ENCODE results near the gene CFTR. TPM values are rescaled to one million over a fixed set of nuclear protein-coding genes. Genes with fewer than 3 reads are reported as not detected.
A peak's percentile ranks its signal among the peaks of the same experiment; 100 is the strongest.
"Not testable (repeated sequence)": the region's sequence is repeated elsewhere in the genome, so short reads cannot be mapped to it uniquely, and the experiment has no call there.

The CFTR gene
- total RNA-seq, 1 donor from 2014 or later, result not detected

GRCh38 chr7:117683430-117684175 lies 203.8 kb downstream of the CFTR start:
- no peak for DNase-seq (ENCODE audit: low read depth)

GRCh38 chr7:117685795-117686194 lies 206.0 kb downstream of the CFTR start:
- DNase-seq (ENCODE audit: low read depth), result no peak

- no peak for DNase-seq (ENCODE audit: low read depth)
Measured at GRCh38 chr7:117686311-117686935, 206.6 kb downstream of the CFTR start.

DNA sequence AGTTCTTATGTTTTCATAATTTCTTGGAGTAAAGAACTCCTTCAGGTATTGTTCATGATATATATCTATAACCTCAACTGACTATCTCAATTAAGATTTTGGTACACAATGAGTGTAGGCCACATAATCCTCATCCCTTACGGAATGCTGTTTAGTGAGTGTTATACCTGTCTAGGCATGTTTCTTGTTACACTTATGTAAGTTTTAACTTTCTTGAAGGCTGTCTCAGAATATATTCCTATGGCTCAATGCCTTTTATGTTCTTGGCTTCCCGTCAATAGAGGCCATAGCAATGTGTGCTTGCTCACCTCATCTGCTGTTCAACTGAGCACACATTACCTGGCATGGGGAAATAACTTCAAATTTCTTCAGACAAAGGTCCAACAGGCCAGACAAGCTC lies 208.3 kb downstream of the CFTR start:
- no peak for DNase-seq (ENCODE audit: low read depth)

DNA sequence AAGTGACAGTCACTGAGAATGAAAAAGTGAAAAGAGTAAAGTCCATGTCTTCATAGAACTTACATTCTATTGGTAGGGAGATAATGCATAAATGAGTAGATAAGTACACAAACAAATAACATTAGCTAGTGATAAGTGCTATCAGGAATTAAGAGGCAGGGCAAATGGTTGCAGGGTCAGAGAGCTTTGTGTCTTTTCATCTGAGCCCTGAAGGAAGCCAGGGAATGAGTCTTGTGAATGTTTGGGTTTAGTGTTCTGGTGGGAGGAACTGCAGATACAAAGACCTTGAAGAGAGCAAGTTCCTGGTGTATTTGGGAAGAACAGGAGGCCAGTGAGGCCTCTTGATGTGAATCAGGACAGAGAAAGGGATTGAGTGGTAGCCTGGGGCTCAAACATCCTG lies 209.6 kb downstream of the CFTR start:
- DNase-seq (ENCODE audit: low read depth), result no peak

DNA sequence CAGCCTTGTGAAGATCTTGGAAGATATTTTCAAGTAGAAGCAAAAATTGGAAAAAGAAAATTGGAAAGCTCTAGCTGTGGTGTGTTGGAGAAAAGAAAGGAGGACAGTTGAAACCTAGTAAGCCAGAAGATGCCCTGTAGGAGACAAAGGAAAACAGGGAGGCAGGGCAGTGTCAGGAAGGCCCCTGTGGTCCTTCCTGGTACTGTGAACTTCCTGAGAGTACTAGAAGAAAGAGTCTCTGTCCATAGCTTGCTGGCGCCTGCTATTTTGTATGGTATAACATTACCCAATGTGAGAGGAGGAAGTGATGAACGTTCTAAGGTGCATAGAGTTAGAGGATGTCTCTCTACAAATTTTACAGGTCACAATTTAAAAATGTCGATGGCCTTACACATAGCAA lies 210.3 kb downstream of the CFTR start:
- no peak for DNase-seq (ENCODE audit: low read depth)

DNA sequence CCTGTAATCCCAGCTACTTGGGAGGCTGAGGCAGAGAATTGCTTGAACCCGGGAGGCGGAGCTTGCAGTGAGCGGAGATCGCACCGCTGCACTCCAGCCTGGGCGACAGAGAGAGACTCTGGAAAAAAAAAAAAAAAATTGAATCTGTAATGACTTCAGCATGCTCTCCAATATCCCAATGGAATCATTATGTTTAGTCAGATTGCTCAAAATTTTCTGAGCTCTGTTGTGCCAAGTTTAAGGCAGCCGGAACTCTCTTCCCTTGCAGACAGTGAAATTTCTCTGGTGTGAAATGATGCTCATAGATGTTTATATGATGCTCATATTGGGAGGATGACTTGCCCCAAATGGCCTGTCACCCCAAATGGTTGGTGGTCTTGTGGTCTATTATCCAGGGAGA lies 212.5 kb downstream of the CFTR start:
- no peak for DNase-seq (ENCODE audit: low read depth)

DNA sequence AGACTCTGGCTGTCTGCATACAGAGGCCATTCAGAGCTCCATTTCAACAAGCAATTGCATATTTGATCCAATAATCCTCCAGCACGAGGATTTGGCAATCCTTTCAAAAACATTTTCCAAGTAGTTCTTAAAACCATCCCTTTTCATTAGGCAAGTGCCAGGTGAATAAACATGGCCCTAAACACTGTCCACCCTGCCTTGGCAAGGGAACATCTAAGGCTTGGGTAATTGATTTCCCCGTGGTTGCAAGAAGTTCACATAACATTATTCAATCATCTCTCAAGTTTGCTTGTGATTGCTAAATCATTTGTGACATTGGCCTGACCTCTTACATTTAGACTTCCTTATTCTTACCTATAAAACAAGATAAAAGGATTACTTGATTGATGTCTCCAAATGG lies 218.2 kb downstream of the CFTR start:
- no peak for DNase-seq (ENCODE audit: low read depth)

- DNase-seq (ENCODE audit: low read depth), result no peak
Measured at GRCh38 chr7:117704063-117704462, 224.2 kb downstream of the CFTR start.

DNA sequence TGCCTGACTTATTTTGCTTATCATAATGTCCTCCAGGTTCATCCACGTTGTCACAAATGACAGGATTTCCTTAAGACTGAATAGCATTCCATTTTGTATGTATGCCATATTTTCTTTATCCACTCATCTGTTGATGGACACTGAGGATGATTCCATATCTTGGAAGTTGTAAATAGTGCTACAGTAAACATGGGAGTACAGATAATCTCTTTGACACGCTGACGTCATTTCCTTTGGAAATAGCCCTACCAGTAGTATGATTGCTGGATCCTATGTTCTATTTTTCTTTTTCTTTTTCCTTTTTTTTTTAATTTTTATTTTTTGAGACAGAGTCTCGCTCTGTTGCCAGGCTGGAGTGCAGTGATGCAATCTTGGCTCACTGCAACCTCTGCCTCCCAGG lies 225.8 kb downstream of the CFTR start:
- no peak for DNase-seq (ENCODE audit: low read depth)

DNA sequence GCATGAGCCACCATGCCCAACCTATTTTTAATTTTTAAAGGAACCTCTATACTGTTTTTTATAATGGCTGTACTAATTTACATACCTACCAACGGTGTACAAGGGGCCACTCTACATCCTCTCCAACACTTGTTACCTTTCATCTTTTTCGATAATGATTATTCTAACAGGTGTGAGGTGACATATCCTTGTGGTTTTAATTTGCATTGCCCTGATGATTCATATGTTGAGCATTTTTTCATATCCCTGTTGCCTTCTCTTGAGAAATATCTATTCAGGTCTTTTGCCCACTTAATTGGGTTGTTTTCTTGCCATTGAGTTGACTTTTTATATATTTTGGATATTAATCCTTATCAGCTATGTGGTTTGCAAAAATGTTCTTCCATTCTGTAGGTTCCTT lies 226.4 kb downstream of the CFTR start:
- DNase-seq (ENCODE audit: low read depth), result no peak

- DNase-seq (ENCODE audit: low read depth), result no peak
Measured at GRCh38 chr7:117707080-117707479, 227.3 kb downstream of the CFTR start.

GRCh38 chr7:117708173-117708572 lies 228.3 kb downstream of the CFTR start:
- DNase-seq (ENCODE audit: low read depth), result not testable (repeated sequence)

GRCh38 chr7:117711556-117711955 lies 231.7 kb downstream of the CFTR start:
- no peak for DNase-seq (ENCODE audit: low read depth)

DNA sequence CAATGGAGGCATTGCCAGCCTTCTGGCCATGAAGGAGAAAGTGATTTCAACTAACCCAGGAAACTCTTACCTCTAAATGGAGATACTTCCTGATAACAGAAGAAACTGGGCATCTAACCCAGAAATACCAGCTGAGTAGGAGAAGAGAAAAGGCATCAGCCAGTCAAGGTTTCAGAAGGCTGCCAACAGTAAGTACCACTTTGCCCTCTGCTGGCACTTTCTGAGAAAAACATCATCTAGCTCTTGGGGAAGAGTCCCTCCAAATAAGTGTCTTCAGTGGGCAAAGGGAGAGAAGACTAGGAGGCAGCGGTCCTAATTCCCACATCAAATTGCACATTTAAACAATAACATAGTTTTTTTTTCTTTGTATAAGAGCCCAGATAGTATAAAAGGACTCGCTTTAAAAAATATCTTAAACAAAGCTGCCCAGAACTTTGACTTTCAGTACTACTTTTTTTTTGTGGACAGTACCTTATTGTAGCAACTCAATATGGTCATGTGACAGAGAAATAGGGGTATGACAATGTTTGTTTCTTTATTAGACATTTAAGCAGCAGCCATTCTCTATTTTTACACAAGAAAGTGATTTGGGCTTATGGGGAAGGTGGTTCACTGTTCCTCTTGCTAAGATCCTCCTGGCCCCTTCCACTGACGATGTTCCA lies 236.1 kb downstream of the CFTR start:
- DNase-seq (ENCODE audit: low read depth), result peak; percentile 72

GRCh38 chr7:117716707-117717299 lies 237.0 kb downstream of the CFTR start:
- no peak for DNase-seq (ENCODE audit: low read depth)

DNA sequence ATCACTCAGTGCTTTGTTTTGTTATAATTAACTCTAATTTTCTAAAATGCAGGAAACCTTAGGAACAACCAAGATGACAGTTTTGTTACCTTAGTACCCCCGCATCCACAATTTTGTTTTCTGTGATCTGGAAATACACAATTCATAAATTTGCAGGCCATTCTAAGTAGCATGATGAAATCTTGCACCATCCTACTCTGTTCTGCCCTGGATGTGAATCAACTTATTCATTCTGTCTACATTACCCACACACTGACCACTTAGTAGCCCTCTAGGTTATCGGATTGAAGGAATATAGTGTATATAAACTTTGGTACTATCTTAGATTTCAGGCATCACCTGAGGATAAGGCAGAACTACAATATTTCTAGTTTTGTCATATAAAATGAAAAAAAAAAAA lies 237.5 kb downstream of the CFTR start:
- DNase-seq (ENCODE audit: low read depth), result no peak

Other genes starting within 250 kb of the CFTR start
- not detected in 2 replicates for gene WNT2, start 157.0 kb upstream of the CFTR start, total RNA-seq
- gene ASZ1, start 52.5 kb upstream of the CFTR start, total RNA-seq, result not detected in 2 replicates

All from myocyte (in vitro differentiated cells).